K562 (cell line): Measurements from ENCODE around the gene MRPL55. TPM values are rescaled to one million over a fixed set of nuclear protein-coding genes. Genes with fewer than 3 reads are reported as not detected.

Experiments
- CREB3L1 ChIP-seq: fragments of 450-650 bp; IDR thresholded peaks from 2 replicates; pipeline ENCODE4 v1.6.1; 2014; ENCODE audit warnings: low read depth, mild to moderate bottlenecking, moderate library complexity, borderline replicate concordance
- CREM ChIP-seq: IDR thresholded peaks from 2 replicates; pipeline ENCODE4 v1.6.1; 2014; ENCODE audit warnings: antibody characterized with exemption, low read depth
- DMBX1 ChIP-seq: fragments of 250-450 bp; sonication (Bioruptor Pico); IDR thresholded peaks from 2 replicates; pipeline ENCODE4 v1.8.0; 2022; ENCODE audit warnings: inconsistent platforms, mild to moderate bottlenecking, moderate library complexity, borderline replicate concordance
- FOSL1 ChIP-seq: fragments of 200-800 bp; sonication (Bioruptor generic); conservative IDR thresholded peaks from 2 replicates; pipeline ENCODE4 v1.6.1; 2016; ENCODE audit warnings: missing genetic modification characterization, missing compliant biosample characterization
- FOXK2 ChIP-seq, 2 experiments: fragments of 450-650 bp; IDR thresholded peaks in 1 of 2; conservative IDR thresholded peaks in 1 of 2; 2 replicates each; pipeline ENCODE4 v1.6.1; 2016; ENCODE audit warnings: low read depth in 2 of 2, mild to moderate bottlenecking in 1 of 2
- GATA2 ChIP-seq: sonication (generic); formaldehyde crosslinking; IDR thresholded peaks from 2 replicates; pipeline ENCODE4 v1.4.0; 2020; ENCODE audit warnings: mild to moderate bottlenecking, missing genetic modification reagents
- GATAD2A ChIP-seq: fragments of 450-650 bp; IDR thresholded peaks from 2 replicates; pipeline ENCODE4 v1.6.1; 2017
- HDAC3 ChIP-seq: fragments of 450-650 bp; IDR thresholded peaks from 2 replicates; pipeline ENCODE4 v1.6.1; 2018; ENCODE audit warnings: borderline replicate concordance, mild to moderate bottlenecking, moderate library complexity; ENCODE audit not compliant: partially characterized antibody
- HIVEP1 ChIP-seq: fragments of 250-450 bp; sonication (Bioruptor Pico); IDR thresholded peaks from 2 replicates; pipeline ENCODE4 v1.4.0; 2020; ENCODE audit warnings: mild to moderate bottlenecking
- KDM1A ChIP-seq, 2 experiments: fragments of 450-650 bp; IDR thresholded peaks; 2 replicates each; pipeline ENCODE4 v1.6.1; 2016; ENCODE audit warnings: mild to moderate bottlenecking in 2 of 2
- MNT ChIP-seq, 2 experiments: fragments of 450-650 bp; conservative IDR thresholded peaks; 2 replicates each; pipeline ENCODE4 v1.6.1; 2017; ENCODE audit warnings: mild to moderate bottlenecking in 2 of 2, moderate library complexity in 2 of 2
- MTA3 ChIP-seq: fragments of 450-650 bp; formaldehyde crosslinking; IDR thresholded peaks from 2 replicates; pipeline ENCODE4 v1.6.1; 2017; ENCODE audit warnings: mild to moderate bottlenecking, borderline replicate concordance
- NRF1 ChIP-seq, 2 experiments: fragments of 450-650 bp; IDR thresholded peaks in 1 of 2; conservative IDR thresholded peaks in 1 of 2; 2 replicates each; pipeline ENCODE4 v1.6.1; 2014; ENCODE audit warnings: mild to moderate bottlenecking in 2 of 2
- PML ChIP-seq: IDR thresholded peaks from 2 replicates; pipeline ENCODE4 v1.6.1; 2012; ENCODE audit warnings: low read length, inconsistent platforms
- TFAM ChIP-seq: fragments of 250-450 bp; sonication (Bioruptor Pico); conservative IDR thresholded peaks from 2 replicates; pipeline ENCODE4 v1.5.0; 2021; ENCODE audit warnings: mild to moderate bottlenecking, moderate library complexity
- TRIM28 ChIP-seq: fragments of 450-650 bp; IDR thresholded peaks from 2 replicates; pipeline ENCODE4 v1.6.1; 2017
- ZNF347 ChIP-seq: fragments of 450-650 bp; formaldehyde crosslinking; IDR thresholded peaks from 2 replicates; pipeline ENCODE4 v1.4.0; 2020; ENCODE audit warnings: low read depth, mild to moderate bottlenecking, moderate library complexity
- ZNF431 ChIP-seq: sonication (generic); formaldehyde crosslinking; IDR thresholded peaks from 2 replicates; pipeline ENCODE4 v1.8.0; 2022; ENCODE audit warnings: mild to moderate bottlenecking, missing genetic modification reagents
- ZNF766 ChIP-seq: fragments of 200-800 bp; sonication (Bioruptor generic); conservative IDR thresholded peaks from 2 replicates; pipeline ENCODE4 v1.6.1; 2016; ENCODE audit warnings: missing genetic modification characterization, missing compliant biosample characterization
- polyA plus RNA-seq, 8 experiments: library from polyadenylated mRNA; depleted of rRNA in 4 of 8; stranded (reverse) in 5 of 8; unstranded in 3 of 8; fragments of >200 nt; fragmentation: Nextera tagmentation in 2 of 8; fragmentation: Illumina TruSeq in 1 of 8; extraction: Ambion mirVana in 2 of 8; extraction: Trizol in 1 of 8; gene quantifications; 2 replicates each; pipeline versions ENCODE4 v1.2.1 to v1.2.3, GENCODE V29; 2011 to 2014; ENCODE audit warnings: inconsistent platforms in 1 of 8, missing spikeins in 1 of 8
- total RNA-seq, 7 experiments: library from RNA; depleted of rRNA in 6 of 7; stranded (reverse); fragments of >200 nt in 6 of 7; fragmentation: Illumina TruSeq in 2 of 7; extraction: Trizol in 2 of 7; gene quantifications; 2 replicates each; pipeline versions ENCODE4 v1.2.1 to v1.2.3, GENCODE V29; 2011 to 2021; ENCODE audit warnings: low replicate concordance in 1 of 7
- TF ChIP-seq, protein P1 (sequence below): sonication (generic); formaldehyde crosslinking; IDR thresholded peaks from 2 replicates; pipeline ENCODE4 v1.8.0; 2022; ENCODE audit warnings: mild to moderate bottlenecking, missing genetic modification reagents

The MRPL55 gene
- total and polyA plus RNA-seq, 9 of the 15 experiments (the other 6 are each of a cell fraction or from before 2014, with no cell fraction given) = 34.9 to 228 (median 81.0) TPM

DNA sequence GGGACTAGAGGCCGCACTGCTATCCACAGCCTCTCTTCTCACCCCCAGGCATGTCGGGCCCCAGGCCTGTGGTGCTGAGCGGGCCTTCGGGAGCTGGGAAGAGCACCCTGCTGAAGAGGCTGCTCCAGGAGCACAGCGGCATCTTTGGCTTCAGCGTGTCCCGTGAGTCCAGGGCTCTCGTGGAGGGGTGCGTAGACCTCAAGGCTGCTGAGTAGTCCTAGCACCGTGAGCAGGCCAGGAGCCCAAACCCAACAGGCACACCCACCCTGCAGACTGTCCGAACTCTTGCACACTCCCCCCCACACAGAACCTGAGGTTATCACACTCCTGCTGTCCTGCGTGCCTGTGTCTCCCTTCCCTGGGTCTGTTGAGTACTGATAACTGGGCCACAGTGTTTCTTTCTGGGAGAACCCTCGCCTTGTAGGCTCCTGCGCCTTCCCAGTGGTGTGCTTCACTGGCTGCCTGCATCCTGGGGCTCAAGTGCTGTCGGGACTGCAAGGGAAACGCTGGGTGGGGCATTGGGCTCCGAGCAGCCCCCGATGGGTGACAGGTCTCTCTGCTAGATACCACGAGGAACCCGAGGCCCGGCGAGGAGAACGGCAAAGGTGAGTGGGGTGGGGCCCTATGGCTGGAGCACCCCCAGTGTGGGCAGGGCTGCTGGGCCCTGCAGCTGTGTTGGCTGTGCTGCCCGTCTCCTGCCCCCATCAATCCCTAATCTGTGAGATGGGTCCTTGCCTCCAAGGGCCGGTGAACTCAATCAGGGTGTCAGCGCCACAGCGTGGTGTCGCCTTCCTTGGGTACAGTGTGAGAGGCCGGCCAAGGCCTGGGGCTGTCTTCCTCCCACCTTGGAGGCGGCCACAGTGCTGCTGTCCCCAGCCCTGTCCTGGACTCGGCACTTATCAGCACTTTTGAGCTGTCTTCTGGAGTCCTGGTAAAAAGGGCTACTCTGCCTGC lies 36.6 kb upstream of the MRPL55 start (continued):
- TF ChIP-seq, protein P1, sequence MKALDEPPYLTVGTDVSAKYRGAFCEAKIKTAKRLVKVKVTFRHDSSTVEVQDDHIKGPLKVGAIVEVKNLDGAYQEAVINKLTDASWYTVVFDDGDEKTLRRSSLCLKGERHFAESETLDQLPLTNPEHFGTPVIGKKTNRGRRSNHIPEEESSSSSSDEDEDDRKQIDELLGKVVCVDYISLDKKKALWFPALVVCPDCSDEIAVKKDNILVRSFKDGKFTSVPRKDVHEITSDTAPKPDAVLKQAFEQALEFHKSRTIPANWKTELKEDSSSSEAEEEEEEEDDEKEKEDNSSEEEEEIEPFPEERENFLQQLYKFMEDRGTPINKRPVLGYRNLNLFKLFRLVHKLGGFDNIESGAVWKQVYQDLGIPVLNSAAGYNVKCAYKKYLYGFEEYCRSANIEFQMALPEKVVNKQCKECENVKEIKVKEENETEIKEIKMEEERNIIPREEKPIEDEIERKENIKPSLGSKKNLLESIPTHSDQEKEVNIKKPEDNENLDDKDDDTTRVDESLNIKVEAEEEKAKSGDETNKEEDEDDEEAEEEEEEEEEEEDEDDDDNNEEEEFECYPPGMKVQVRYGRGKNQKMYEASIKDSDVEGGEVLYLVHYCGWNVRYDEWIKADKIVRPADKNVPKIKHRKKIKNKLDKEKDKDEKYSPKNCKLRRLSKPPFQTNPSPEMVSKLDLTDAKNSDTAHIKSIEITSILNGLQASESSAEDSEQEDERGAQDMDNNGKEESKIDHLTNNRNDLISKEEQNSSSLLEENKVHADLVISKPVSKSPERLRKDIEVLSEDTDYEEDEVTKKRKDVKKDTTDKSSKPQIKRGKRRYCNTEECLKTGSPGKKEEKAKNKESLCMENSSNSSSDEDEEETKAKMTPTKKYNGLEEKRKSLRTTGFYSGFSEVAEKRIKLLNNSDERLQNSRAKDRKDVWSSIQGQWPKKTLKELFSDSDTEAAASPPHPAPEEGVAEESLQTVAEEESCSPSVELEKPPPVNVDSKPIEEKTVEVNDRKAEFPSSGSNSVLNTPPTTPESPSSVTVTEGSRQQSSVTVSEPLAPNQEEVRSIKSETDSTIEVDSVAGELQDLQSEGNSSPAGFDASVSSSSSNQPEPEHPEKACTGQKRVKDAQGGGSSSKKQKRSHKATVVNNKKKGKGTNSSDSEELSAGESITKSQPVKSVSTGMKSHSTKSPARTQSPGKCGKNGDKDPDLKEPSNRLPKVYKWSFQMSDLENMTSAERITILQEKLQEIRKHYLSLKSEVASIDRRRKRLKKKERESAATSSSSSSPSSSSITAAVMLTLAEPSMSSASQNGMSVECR (CRISPR knock-in tag) = peak; percentile 73
- TF ChIP-seq CREB3L1 (peak; percentile 69; the same call in 1 of the 2 replicates), FOXK2 (conservative IDR thresholded peaks at IDR 0.05 in 1 of 2, IDR thresholded peaks at IDR 0.05 in 1 of 2; ENCODE audit: low read depth in 2 of 2) (peak; percentile 75 to 81), HIVEP1 (CRISPR knock-in tag) (0 out of 2 replicates have a peak, but pooled peaks have one; percentile 52), KDM1A (IDR thresholded peaks at IDR 0.05) (peak in 1 of 2 experiments; percentile 81; a peak in 3 of 4 replicates), TFAM (no peak), ZNF766 (CRISPR knock-in tag) (0 out of 2 replicates have a peak, but pooled peaks have one; percentile 33), PML (peak; percentile 91), ZNF431 (CRISPR knock-in tag) (no peak), NRF1 (conservative IDR thresholded peaks at IDR 0.05 in 1 of 2, IDR thresholded peaks at IDR 0.05 in 1 of 2) (peak; percentile 68 to 74), GATAD2A (peak; percentile 84), HDAC3 (no peak), DMBX1 (CRISPR knock-in tag) (peak; percentile 76; the same call in 1 of the 2 replicates), CREM (peak; percentile 46; the same call in 1 of the 2 replicates), ZNF347 (CRISPR knock-in tag) (no peak), MTA3 (peak; percentile 89; the same call in 1 of the 2 replicates), MNT (conservative IDR thresholded peaks at IDR 0.05) (peak in 1 of 2 experiments; percentile 88; a peak in 2 of 4 replicates), FOSL1 (tag) (peak; percentile 27; the same call in 1 of the 2 replicates), TRIM28 (0 out of 2 replicates have a peak, but pooled peaks have one; percentile 66), GATA2 (CRISPR knock-in tag) (peak; percentile 93)
